DOHH2 (cell line): ENCODE measurements around the gene TEKT5.

Source experiments
- H3F3A ChIP-seq: fragments of 200-600 bp; sonication (generic), shearing (Covaris generic); 2 replicates; pipeline ENCODE4 v1.6.0; 2016; ENCODE audit warnings: antibody characterized with exemption, mild to moderate bottlenecking; ENCODE audit not compliant: control insufficient read depth, insufficient read depth
- H3K27ac ChIP-seq: fragments of 200-600 bp; sonication (generic); 2 replicates; pipeline ENCODE4 v1.5.1; 2014; ENCODE audit warnings: low read depth, mild to moderate bottlenecking, low read length, moderate library complexity
- H3K27me3 ChIP-seq: fragments of 200-600 bp; sonication (generic); 2 replicates; pipeline ENCODE4 v1.6.1; 2014; ENCODE audit warnings: mild to moderate bottlenecking, low read length, mixed read lengths; ENCODE audit not compliant: control insufficient read depth
- H3K36me3 ChIP-seq: fragments of 200-600 bp; sonication (generic); 2 replicates; pipeline ENCODE4 v1.6.1; 2014; ENCODE audit warnings: mild to moderate bottlenecking, low read length, moderate library complexity, mixed read lengths; ENCODE audit not compliant: control insufficient read depth
- H3K4me1 ChIP-seq: fragments of 200-600 bp; sonication (generic); 2 replicates; pipeline ENCODE4 v1.6.1; 2014; ENCODE audit warnings: mild to moderate bottlenecking, low read length, mixed read lengths; ENCODE audit not compliant: control insufficient read depth
- H3K4me2 ChIP-seq: fragments of 200-600 bp; sonication (generic); 2 replicates; pipeline ENCODE4 v1.6.0; 2014; ENCODE audit warnings: mild to moderate bottlenecking, low read length, moderate library complexity
- H3K4me3 ChIP-seq: fragments of 200-600 bp; sonication (generic); 2 replicates; pipeline ENCODE4 v1.5.1; 2014; ENCODE audit warnings: mild to moderate bottlenecking, low read length, mixed read lengths
- H3K79me2 ChIP-seq: fragments of 200-600 bp; sonication (generic); 2 replicates; pipeline ENCODE4 v1.6.1; 2014; ENCODE audit warnings: mild to moderate bottlenecking, low read length, mixed read lengths; ENCODE audit not compliant: control insufficient read depth
- H3K9me2 ChIP-seq: fragments of 200-600 bp; sonication (generic); replicated peaks from 2 replicates; pipeline ENCODE4 v1.6.1; 2014; ENCODE audit warnings: mild to moderate bottlenecking, low read length, mixed read lengths; ENCODE audit not compliant: control insufficient read depth
- H3K9me3 ChIP-seq: fragments of 200-600 bp; sonication (generic); 2 replicates; pipeline ENCODE4 v1.6.1; 2014; ENCODE audit warnings: antibody characterized with exemption, low read length, mixed read lengths; ENCODE audit not compliant: control insufficient read depth, insufficient read depth
- H4K20me1 ChIP-seq: fragments of 200-600 bp; sonication (generic); 2 replicates; pipeline ENCODE4 v1.6.0; 2014; ENCODE audit warnings: low read depth, mild to moderate bottlenecking, antibody characterized with exemption, low read length, moderate library complexity; ENCODE audit not compliant: control insufficient read depth, insufficient read depth
- CTCF ChIP-seq: fragments of 200-600 bp; sonication (generic); IDR thresholded peaks from one replicate; pipeline ENCODE4 v1.5.1; 2014; ENCODE audit warnings: antibody characterized with exemption, mild to moderate bottlenecking, low read depth, low read length; ENCODE audit not compliant: poor library complexity, severe bottlenecking
- EZH2phosphoT487 ChIP-seq: fragments of 200-600 bp; sonication (generic); IDR thresholded peaks from 2 replicates; pipeline ENCODE4 v1.6.1; 2017; ENCODE audit warnings: borderline replicate concordance, mild to moderate bottlenecking, antibody characterized with exemption, low read length, moderate library complexity, mixed read lengths

The TEKT5 gene

GRCh38 chr16:10688726-10689125 is 6.0 kb downstream of the TEKT5 start:
- no peaks in the 10 kb centered on the region for H3K9me3 ChIP-seq
- TF ChIP-seq EZH2phosphoT487 (no peak), CTCF (no peak)
- H4K20me1 ChIP-seq = no peaks in the 10 kb centered on the region
- H3K4me1 ChIP-seq = peaks cover 17% of the 10 kb centered on the region
- no peak overlapping the region for H3K27ac ChIP-seq
- H3K79me2 ChIP-seq = no peaks in the 10 kb centered on the region
- H3F3A ChIP-seq = no peaks in the 10 kb centered on the region
- no peak overlapping the region for H3K4me2 ChIP-seq
- H3K4me3 ChIP-seq = no peak overlapping the region
- no peaks in the 10 kb centered on the region for H3K9me2 ChIP-seq
- H3K36me3 ChIP-seq = no peaks in the 10 kb centered on the region
- no peaks in the 10 kb centered on the region; the same call in 1 of the 2 replicates for H3K27me3 ChIP-seq

GRCh38 chr16:10688291-10688690 is 6.4 kb downstream of the TEKT5 start:
- H3K9me3 ChIP-seq = no peaks in the 10 kb centered on the region
- no peak overlapping the region for H3K4me3 ChIP-seq
- H3K79me2 ChIP-seq = no peaks in the 10 kb centered on the region
- H3K4me1 ChIP-seq = peaks cover 17% of the 10 kb centered on the region
- no peaks in the 10 kb centered on the region for H4K20me1 ChIP-seq
- H3K36me3 ChIP-seq = no peaks in the 10 kb centered on the region
- H3K27ac ChIP-seq = no peak overlapping the region
- TF ChIP-seq CTCF = no peak
- no peak for TF ChIP-seq EZH2phosphoT487
- H3F3A ChIP-seq = no peaks in the 10 kb centered on the region
- H3K27me3 ChIP-seq = no peaks in the 10 kb centered on the region; the same call in 1 of the 2 replicates
- no peaks in the 10 kb centered on the region for H3K9me2 ChIP-seq
- H3K4me2 ChIP-seq = no peak overlapping the region

GRCh38 chr16:10685709-10686108 is 9.0 kb downstream of the TEKT5 start:
- peaks cover 9% of the 10 kb centered on the region for H3K4me1 ChIP-seq
- no peaks in the 10 kb centered on the region; the same call in 1 of the 2 replicates for H3K27me3 ChIP-seq
- H3K9me2 ChIP-seq = no peaks in the 10 kb centered on the region
- no peaks in the 10 kb centered on the region for H3K36me3 ChIP-seq
- no peak overlapping the region for H3K27ac ChIP-seq
- no peak overlapping the region for H3K4me3 ChIP-seq
- TF ChIP-seq CTCF (no peak), EZH2phosphoT487 (no peak)
- no peaks in the 10 kb centered on the region for H3K79me2 ChIP-seq
- no peaks in the 10 kb centered on the region for H3K9me3 ChIP-seq
- no peaks in the 10 kb centered on the region for H3F3A ChIP-seq
- no peaks in the 10 kb centered on the region for H4K20me1 ChIP-seq
- no peak overlapping the region for H3K4me2 ChIP-seq
